Measurements from ENCODE around the gene MOCS2. TPM values are rescaled to one million over a fixed set of nuclear protein-coding genes. Genes with fewer than 3 reads are reported as not detected.

Gene MOCS2
- total and polyA plus RNA-seq, 2 of the 8 experiments (the other 6 are each of a cell fraction or from before 2014, with no cell fraction given), result 6.7 to 16.1 TPM

- Histone ChIP-seq H3K4me1 (replicated peaks in 1 of 4; ENCODE audit: control insufficient read depth in 3 of 4, insufficient read depth in 4 of 4, low read length in 3 of 4) (no peaks in the 10 kb centered on the region), H3K27ac (ENCODE audit: low read depth, low read length) (no peak overlapping the region), H4K20me1 (replicated peaks in 1 of 2; ENCODE audit: control insufficient read depth in 1 of 2, insufficient read depth in 2 of 2, low read length in 2 of 2) (no peaks in the 10 kb centered on the region), H3K4me3 (ENCODE audit: extremely low read depth in 1 of 4, insufficient read depth in 2 of 4, low read depth in 3 of 4, low read length in 4 of 4) (no peak overlapping the region), H2AFZ (ENCODE audit: low read length) (no peak overlapping the region), H2AK5ac (ENCODE audit: low read depth, low read length) (no peak overlapping the region), H3K4me2 (ENCODE audit: insufficient read depth in 1 of 2, low read depth in 2 of 2, low read length in 2 of 2) (no peak overlapping the region), H3K9ac (replicated peaks in 1 of 4; ENCODE audit: extremely low read depth in 1 of 4, low read depth in 3 of 4, low read length in 3 of 4) (no peak overlapping the region), H3K36me3 (ENCODE audit: control insufficient read depth in 2 of 4, insufficient read depth in 4 of 4, low read length in 3 of 4) (0 out of 8 replicates have a peak, but pooled peaks cover 0 to 4% (median 0%) of the 10 kb centered on the region in 4 experiments), H4K5ac (ENCODE audit: insufficient read length, low read depth, low read length) (no peak overlapping the region), H4K91ac (replicated peaks; ENCODE audit: insufficient read length, low read length) (no peak overlapping the region), H4K8ac (ENCODE audit: extremely low read depth, insufficient read depth, low read length) (no peak overlapping the region), H3K23ac (ENCODE audit: insufficient read length) (no peak overlapping the region), H2BK20ac (ENCODE audit: low read length) (no peak overlapping the region), H3K14ac (ENCODE audit: insufficient read length) (no peak overlapping the region), H2BK15ac (ENCODE audit: low read length) (no peak overlapping the region), H3K9me3 (ENCODE audit: insufficient read depth in 2 of 2, low read depth in 1 of 2, low read length in 1 of 2) (no peaks in the 10 kb centered on the region), H3K79me1 (ENCODE audit: low read depth, low read length) (no peaks in the 10 kb centered on the region), H2BK12ac (ENCODE audit: low read depth, low read length) (no peak overlapping the region), H3K56ac (replicated peaks; ENCODE audit: insufficient read length, low read depth, low read length) (no peak overlapping the region), H2BK5ac (ENCODE audit: low read depth, low read length) (no peak overlapping the region), H2BK120ac (replicated peaks; ENCODE audit: low read depth, low read length) (no peak overlapping the region), H3K23me2 (ENCODE audit: low read depth, low read length) (no peaks in the 10 kb centered on the region), H3K79me2 (ENCODE audit: control insufficient read depth in 1 of 2, insufficient read depth in 2 of 2, low read length in 2 of 2) (no peaks in the 10 kb centered on the region), H3K18ac (ENCODE audit: extremely low read depth, low read length) (no peak overlapping the region), H3K4ac (replicated peaks; ENCODE audit: insufficient read length, low read depth, low read length) (no peak overlapping the region), H3K27me3 (replicated peaks in 1 of 4; ENCODE audit: control insufficient read depth in 3 of 4, extremely low read depth in 1 of 4, insufficient read depth in 3 of 4, low read length in 3 of 4) (no peaks in the 10 kb centered on the region)
- ChIA-PET CTCF (ENCODE audit: partially characterized antibody) (interaction anchor here (0.7 to 7.2 kb wide), 5 partner anchors 9 to 138 kb away, joined by 3 to 66 read pairs (median 3); no protein-coding TSS in a partner anchor), POLR2A (ENCODE audit: partially characterized antibody) (no interaction called here)
- 89% methylated on average over 1 of the region's 1 CpG; no CpG with 5 or more reads in 1 of the 2 experiments for WGBS, 2 experiments (ENCODE audit: extremely low coverage in 1 of 2, insufficient coverage in 1 of 2, insufficient read length in 1 of 2, insufficient replicate concordance in 2 of 2, low coverage in 1 of 2, low lambda C conversion rate in 2 of 2, missing lambda C conversion rate in 1 of 2)
- no peak for FAIRE-seq
- DNase-seq (ENCODE audit: low read depth in 1 of 2, low spot score in 2 of 2), result no peak
- TF ChIP-seq EP300 (IDR thresholded peaks at IDR 0.05; ENCODE audit: borderline replicate concordance in 1 of 2, low read depth in 2 of 2, low read length in 2 of 2) (no peak), CREB1 (IDR thresholded peaks at IDR 0.05) (no peak), BRCA1 (IDR thresholded peaks at IDR 0.05; ENCODE audit: low read depth, low read length) (no peak), POLR2AphosphoS5 (IDR thresholded peaks at IDR 0.05; ENCODE audit: low read depth, low read length) (no peak), FOSL1 (IDR thresholded peaks at IDR 0.05; ENCODE audit: insufficient read depth, low read depth, low read length) (no peak), E2F6 (IDR thresholded peaks at IDR 0.05) (no peak), KDM1A (IDR thresholded peaks at IDR 0.05; ENCODE audit: borderline replicate concordance, low read length) (no peak), MAX (IDR thresholded peaks at IDR 0.05) (no peak), SP1 (IDR thresholded peaks at IDR 0.05; ENCODE audit: low read depth, low read length) (no peak), RXRA (IDR thresholded peaks at IDR 0.05; ENCODE audit: insufficient read depth, low read depth, low read length) (no peak), ASH2L (IDR thresholded peaks at IDR 0.05; ENCODE audit: low read length) (no peak), RNF2 (IDR thresholded peaks at IDR 0.05; ENCODE audit: borderline replicate concordance, low read depth, low read length, missing control alignments, poor library complexity, severe bottlenecking) (no peak), CBX5 (IDR thresholded peaks at IDR 0.05; ENCODE audit: low read depth, low read length) (no peak)
Measured at GRCh38 chr5:53087171-53087570, 22.4 kb downstream of the MOCS2 start.
